SK-N-SH (cell line): ENCODE results near the gene VGLL4. TPM values are rescaled to one million over a fixed set of nuclear protein-coding genes. Genes with fewer than 3 reads are reported as not detected.

Experiments used
- CTCF ChIA-PET: fragments of 300-600, 350-600 bp; formaldehyde crosslinking; extraction: SDS; loops from one replicate; lab custom pipeline; 2021; lab: Yijun Ruan, JAX
- POLR2A ChIA-PET: fragments of 350-600 bp; sonication (Branson Sonifier 250); formaldehyde crosslinking; extraction: SDS; loops from one replicate; lab custom pipeline; 2020; ENCODE audit warnings: antibody characterized with exemption, inconsistent platforms; lab: Yijun Ruan, JAX
- DNase-seq: peaks from one replicate; pipeline ENCODE4 v3.0.0; 2012
- H2AFZ ChIP-seq: fragments of 200-600 bp; sonication (generic); 2 replicates; pipeline ENCODE4 v1.8.1; 2016; ENCODE audit warnings: antibody characterized with exemption, mild to moderate bottlenecking, low read depth
- H3F3A ChIP-seq: fragments of 200-600 bp; sonication (generic); replicated peaks from 2 replicates; pipeline ENCODE3; 2016; ENCODE audit warnings: antibody characterized with exemption, mild to moderate bottlenecking; ENCODE audit not compliant: insufficient read depth
- H3K27ac ChIP-seq, 2 experiments: fragments of 200-500 bp in 1 of 2; fragments of 200-600 bp in 1 of 2; sonication (Bioruptor generic) in 1 of 2; sonication (generic), shearing (Covaris generic) in 1 of 2; 2 replicates each; pipeline versions ENCODE4 v1.5.1 to v1.6.1; 2014 to 2016; ENCODE audit warnings: low read depth in 2 of 2, inconsistent platforms in 1 of 2, low read length in 1 of 2, mild to moderate bottlenecking in 1 of 2, mixed read lengths in 1 of 2
- H3K27me3 ChIP-seq: fragments of 200-600 bp; sonication (generic), shearing (Covaris generic); 2 replicates; pipeline ENCODE4 v1.6.1; 2016; ENCODE audit warnings: mixed run types; ENCODE audit not compliant: insufficient read depth
- H3K36me3 ChIP-seq, 2 experiments: fragments of 200-500 bp in 1 of 2; fragments of 200-600 bp in 1 of 2; sonication (Bioruptor generic) in 1 of 2; sonication (generic) in 1 of 2; replicated peaks in 1 of 2; 2 replicates each; pipeline versions ENCODE3 to v1.5.1; 2014 to 2016; ENCODE audit warnings: low read length in 1 of 2, mild to moderate bottlenecking in 1 of 2; ENCODE audit not compliant: insufficient read depth in 2 of 2, control insufficient read depth in 1 of 2
- H3K4me1 ChIP-seq, 2 experiments: fragments of 200-500 bp in 1 of 2; fragments of 200-600 bp in 1 of 2; sonication (Bioruptor generic) in 1 of 2; sonication (generic), shearing (Covaris generic) in 1 of 2; 2 replicates each; pipeline versions ENCODE4 v1.5.1 to v1.6.1; 2014 to 2016; ENCODE audit warnings: low read depth in 1 of 2, low read length in 1 of 2, mixed run types in 1 of 2; ENCODE audit not compliant: insufficient read depth in 2 of 2, control insufficient read depth in 1 of 2
- H3K4me2 ChIP-seq: fragments of 200-600 bp; sonication (generic), shearing (Covaris generic); 2 replicates; pipeline ENCODE4 v1.6.1; 2017; ENCODE audit warnings: mixed run types
- H3K4me3 ChIP-seq, 2 experiments: fragments of 200-500 bp in 1 of 2; fragments of 200-600 bp in 1 of 2; sonication (Bioruptor generic) in 1 of 2; sonication (generic), shearing (Covaris generic) in 1 of 2; 2 replicates each; pipeline versions ENCODE4 v1.5.1 to v1.8.1; 2014 to 2016; ENCODE audit warnings: low read depth in 2 of 2, inconsistent platforms in 1 of 2, low read length in 1 of 2, mild to moderate bottlenecking in 1 of 2, mixed read lengths in 1 of 2, moderate library complexity in 1 of 2
- H3K79me2 ChIP-seq: fragments of 200-600 bp; sonication (generic); 2 replicates; pipeline ENCODE4 v1.8.1; 2017; ENCODE audit warnings: mild to moderate bottlenecking; ENCODE audit not compliant: insufficient read depth
- H3K9ac ChIP-seq: fragments of 200-600 bp; sonication (generic); 2 replicates; pipeline ENCODE4 v1.6.1; 2017; ENCODE audit warnings: mixed run types
- H3K9me2 ChIP-seq: fragments of 200-600 bp; sonication (generic); 2 replicates; pipeline ENCODE4 v1.6.1; 2017; ENCODE audit warnings: mixed run types
- H3K9me3 ChIP-seq: fragments of 200-600 bp; sonication (generic); 2 replicates; pipeline ENCODE4 v1.6.1; 2017; ENCODE audit warnings: mixed run types, mild to moderate bottlenecking, moderate library complexity
- H4K20me1 ChIP-seq: fragments of 200-600 bp; sonication (generic); 2 replicates; pipeline ENCODE4 v1.6.1; 2017; ENCODE audit warnings: mild to moderate bottlenecking, mixed run types; ENCODE audit not compliant: insufficient read depth
- CHD2 ChIP-seq: fragments of 150-350 bp; IDR thresholded peaks from 2 replicates; pipeline ENCODE4 v1.6.1; 2018; ENCODE audit warnings: low read length; ENCODE audit not compliant: partially characterized antibody
- EP300 ChIP-seq, 2 experiments: IDR thresholded peaks; 2 replicates each; pipeline versions ENCODE4 v1.4.0 to v1.6.1; 2012; ENCODE audit warnings: borderline replicate concordance in 1 of 2, low read depth in 1 of 2, low read length in 1 of 2
- EZH2phosphoT487 ChIP-seq: fragments of 200-600 bp; sonication (generic); IDR thresholded peaks from 2 replicates; pipeline ENCODE4 v1.6.1; 2017; ENCODE audit warnings: low read depth, mixed run types, mild to moderate bottlenecking, antibody characterized with exemption, moderate library complexity, borderline replicate concordance
- FOXJ3 ChIP-seq: sonication (generic); formaldehyde crosslinking; IDR thresholded peaks from 2 replicates; pipeline ENCODE4 v1.5.1; 2020; ENCODE audit warnings: mild to moderate bottlenecking, missing genetic modification reagents
- FOXM1 ChIP-seq: IDR thresholded peaks from 2 replicates; pipeline ENCODE4 v1.4.0; 2012; ENCODE audit warnings: low read depth, mild to moderate bottlenecking
- GABPA ChIP-seq: IDR thresholded peaks from 2 replicates; pipeline ENCODE4 v1.4.0; 2012; ENCODE audit warnings: low read depth, mild to moderate bottlenecking
- GATA2 ChIP-seq: sonication (generic); formaldehyde crosslinking; IDR thresholded peaks from 2 replicates; pipeline ENCODE4 v1.5.0; 2020; ENCODE audit warnings: mild to moderate bottlenecking, missing genetic modification reagents
- JUND ChIP-seq: IDR thresholded peaks from 2 replicates; pipeline ENCODE4 v1.4.0; 2012
- MXI1 ChIP-seq: IDR thresholded peaks from 2 replicates; pipeline ENCODE4 v1.6.1; 2012; ENCODE audit warnings: mild to moderate bottlenecking, low read depth, low read length, improper control_type of control experiment
- PBX3 ChIP-seq: IDR thresholded peaks from 2 replicates; pipeline ENCODE4; 2012
- RCOR1 ChIP-seq: fragments of 150-350 bp; IDR thresholded peaks from 2 replicates; pipeline ENCODE4 v1.6.1; 2017; ENCODE audit warnings: antibody characterized with exemption, low read length
- RFX5 ChIP-seq: IDR thresholded peaks from 2 replicates; pipeline ENCODE4 v1.6.1; 2012; ENCODE audit warnings: mild to moderate bottlenecking, improper control_type of control experiment, low read length
- SIN3A ChIP-seq: IDR thresholded peaks from 2 replicates; pipeline ENCODE4 v1.6.1; 2012; ENCODE audit warnings: low read depth, mild to moderate bottlenecking, low read length, moderate library complexity, borderline replicate concordance
- SMC3 ChIP-seq: IDR thresholded peaks from 2 replicates; pipeline ENCODE4 v1.6.1; 2012; ENCODE audit warnings: low read depth, low read length, improper control_type of control experiment
- TCF12 ChIP-seq: IDR thresholded peaks from 2 replicates; pipeline ENCODE4 v1.4.0; 2012
- ZBTB33 ChIP-seq: IDR thresholded peaks from 2 replicates; pipeline ENCODE4 v1.4.0; 2012; ENCODE audit warnings: low read depth, borderline replicate concordance
- WGBS: methylation state at CpG from one replicate; pipeline ENCODE4 v1.1.6; 2017; ENCODE audit warnings: low lambda C conversion rate; 5-methylcytosine and 5-hydroxymethylcytosine counted together
- polyA plus RNA-seq, 3 experiments: library from polyadenylated mRNA; depleted of rRNA; stranded (reverse); fragments of >200 nt; gene quantifications; 2 replicates each; pipeline ENCODE4 v1.2.3, GENCODE V29; 2012
- TF ChIP-seq, protein P1 (sequence below): fragments of 150-350 bp; IDR thresholded peaks from 2 replicates; pipeline ENCODE4 v1.6.1; 2017; ENCODE audit warnings: antibody characterized with exemption, low read length, low read depth, borderline replicate concordance

VGLL4 gene
- polyA plus RNA-seq, 1 of the 3 experiments (the other 2 are of a cell fraction): 48.9 TPM

DNA sequence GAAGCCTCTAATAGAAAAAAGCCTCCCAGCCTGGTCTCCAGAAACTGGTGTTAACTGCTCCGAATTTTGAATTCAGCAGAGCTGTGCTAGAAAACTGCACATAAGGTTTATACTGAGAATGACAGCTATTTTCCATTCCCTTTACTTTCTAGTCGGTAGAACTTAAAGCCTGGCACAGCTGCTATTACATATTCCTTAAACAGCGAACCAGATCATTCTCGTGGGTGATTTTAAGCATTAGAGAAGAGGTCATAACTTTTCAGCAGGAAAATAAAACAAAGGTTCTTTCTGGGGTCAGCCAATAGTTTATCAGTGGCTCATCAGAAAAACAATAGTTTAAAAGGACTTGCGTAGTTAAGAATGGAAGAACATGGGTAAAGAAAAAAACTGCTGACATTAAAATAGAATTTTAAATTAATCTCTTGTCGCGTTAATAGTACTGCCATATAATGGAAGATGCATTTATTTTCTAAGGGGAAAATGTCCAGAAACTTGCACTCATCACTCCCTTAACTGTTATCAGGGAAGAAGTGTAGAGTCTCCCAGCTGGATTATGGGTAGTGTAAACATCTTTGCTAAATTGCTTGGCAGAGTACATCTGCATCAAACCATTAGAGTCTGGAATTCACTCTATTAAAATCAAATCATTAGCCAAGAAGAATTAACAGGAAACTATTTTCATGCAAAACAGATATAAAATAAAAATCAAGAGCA, 7.9 kb downstream of the VGLL4 start:
- Histone ChIP-seq H3K36me3 (peaks cover 0 to 12% of the 10 kb centered on the region in 2 experiments), H3K27me3 (no peaks in the 10 kb centered on the region), H2AFZ (no peak overlapping the region), H3K79me2 (peaks cover 100% of the 10 kb centered on the region), H4K20me1 (peaks cover 99% of the 10 kb centered on the region), H3K9ac (no peak overlapping the region), H3F3A (peaks cover under 1% of the 10 kb centered on the region), H3K9me2 (no peaks in the 10 kb centered on the region), H3K9me3 (no peaks in the 10 kb centered on the region), H3K4me3 (no peak overlapping the region), H3K4me1 (peaks cover 54 to 64% of the 10 kb centered on the region in 2 experiments), H3K27ac (no peak overlapping the region; a peak in 1 of 4 replicates), H3K4me2 (peak overlapping the region; percentile 84; the same call in 1 of the 2 replicates)
- 91% methylated on average over 7 of the region's 7 CpGs for WGBS
- POLR2A ChIA-PET: no interaction called here
- CTCF ChIA-PET: interaction anchor here (0.9 to 1.8 kb wide), 2 partner anchors 112 to 256 kb away, joined by 3 to 4 read pairs; no protein-coding TSS in a partner anchor
- no peak for TF ChIP-seq SIN3A
- no peak for TF ChIP-seq EP300 (IDR thresholded peaks at IDR 0.05; ENCODE audit: borderline replicate concordance in 1 of 2, low read depth in 1 of 2, low read length in 1 of 2)
- no peak for TF ChIP-seq JUND
- no peak for TF ChIP-seq GABPA
- TF ChIP-seq FOXM1: no peak
- no peak for TF ChIP-seq CHD2
- TF ChIP-seq TCF12: no peak
- no peak for DNase-seq

DNA sequence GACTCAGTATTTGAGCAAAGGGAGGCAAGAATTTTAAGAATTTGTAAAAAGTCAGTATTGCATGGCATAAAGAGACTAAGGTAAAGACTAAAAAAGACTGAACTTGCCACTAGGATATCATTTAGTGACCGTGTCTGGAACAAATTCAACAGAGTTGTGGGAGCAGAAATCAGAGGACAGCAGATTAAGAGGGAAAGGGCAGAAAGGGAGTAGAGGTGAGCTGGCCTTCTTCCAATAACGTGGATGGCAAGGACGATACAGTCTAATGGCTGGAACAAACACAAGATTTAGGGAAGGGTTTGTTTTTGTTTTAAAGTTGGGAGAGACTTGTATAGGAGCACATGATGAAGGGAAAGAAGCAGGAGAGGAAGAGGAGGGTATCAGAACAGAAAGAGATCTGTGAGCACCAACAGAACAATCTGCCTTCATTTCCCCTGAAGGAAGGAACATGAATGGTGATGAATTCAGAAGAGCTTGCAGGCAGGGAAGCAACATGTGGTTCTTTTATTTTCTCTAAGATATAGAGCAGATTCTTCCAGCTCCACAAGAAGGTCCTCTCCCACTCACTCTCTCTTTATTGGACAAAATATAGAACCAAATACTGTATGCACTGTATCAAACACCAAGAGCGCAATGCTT, 8.6 kb downstream of the VGLL4 start:
- 89% methylated on average over 4 of the region's 4 CpGs for WGBS
- peaks cover 100% of the 10 kb centered on the region for H3K79me2 ChIP-seq
- ChIA-PET POLR2A (no interaction called here), CTCF (interaction anchor here (0.9 to 1.8 kb wide), 4 partner anchors 13 to 256 kb away, joined by 3 to 4 read pairs (median 4); no protein-coding TSS in a partner anchor)
- H3K4me3 ChIP-seq: no peak overlapping the region
- no peaks in the 10 kb centered on the region for H3F3A ChIP-seq
- no peaks in the 10 kb centered on the region for H3K9me2 ChIP-seq
- H3K27ac ChIP-seq: no peak overlapping the region
- no peaks in the 10 kb centered on the region for H3K9me3 ChIP-seq
- no peak overlapping the region for H3K4me2 ChIP-seq
- H3K9ac ChIP-seq: no peak overlapping the region
- DNase-seq: no peak
- H3K36me3 ChIP-seq: peaks cover 0 to 6% of the 10 kb centered on the region in 2 experiments
- H2AFZ ChIP-seq: no peak overlapping the region
- peaks cover 99% of the 10 kb centered on the region for H4K20me1 ChIP-seq
- H3K4me1 ChIP-seq: peaks cover 47 to 57% of the 10 kb centered on the region in 2 experiments
- TF ChIP-seq MXI1 (no peak), RFX5 (no peak), FOXM1 (no peak), RCOR1 (no peak), EZH2phosphoT487 (no peak), EP300 (IDR thresholded peaks at IDR 0.05; ENCODE audit: borderline replicate concordance in 1 of 2, low read depth in 1 of 2, low read length in 1 of 2) (no peak), PBX3 (no peak), FOXJ3 (CRISPR knock-in tag) (no peak), GATA2 (CRISPR knock-in tag) (no peak), ZBTB33 (no peak), SMC3 (no peak)
- TF ChIP-seq, protein P1, sequence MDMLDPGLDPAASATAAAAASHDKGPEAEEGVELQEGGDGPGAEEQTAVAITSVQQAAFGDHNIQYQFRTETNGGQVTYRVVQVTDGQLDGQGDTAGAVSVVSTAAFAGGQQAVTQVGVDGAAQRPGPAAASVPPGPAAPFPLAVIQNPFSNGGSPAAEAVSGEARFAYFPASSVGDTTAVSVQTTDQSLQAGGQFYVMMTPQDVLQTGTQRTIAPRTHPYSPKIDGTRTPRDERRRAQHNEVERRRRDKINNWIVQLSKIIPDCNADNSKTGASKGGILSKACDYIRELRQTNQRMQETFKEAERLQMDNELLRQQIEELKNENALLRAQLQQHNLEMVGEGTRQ: no peak
- H3K27me3 ChIP-seq: no peaks in the 10 kb centered on the region
